Neuronal stem cell (in vitro differentiated cells): ENCODE measurements around the gene MTHFD2L.

Experiments used
- DNase-seq: peaks from one replicate; pipeline ENCODE4 v3.0.0-alpha.2; 2013; ENCODE audit warnings: low spot score
- H2AFZ ChIP-seq: one replicate; pipeline ENCODE4 v1.6.1; 2013; ENCODE audit warnings: mild to moderate bottlenecking, low read length, inconsistent platforms
- H2AK5ac ChIP-seq: 2 replicates; pipeline ENCODE4 v1.6.1; 2013; ENCODE audit warnings: low read depth, mild to moderate bottlenecking, inconsistent platforms, low read length, moderate library complexity, mixed read lengths
- H2BK120ac ChIP-seq: 2 replicates; pipeline ENCODE4 v1.6.1; 2013; ENCODE audit warnings: low read depth, mild to moderate bottlenecking, inconsistent platforms, low read length, moderate library complexity, mixed read lengths
- H2BK12ac ChIP-seq: one replicate; pipeline ENCODE4 v1.6.1; 2013; ENCODE audit warnings: low read length, inconsistent platforms
- H2BK15ac ChIP-seq: 2 replicates; pipeline ENCODE4 v1.6.1; 2013; ENCODE audit warnings: mild to moderate bottlenecking, low read length, inconsistent platforms, mixed read lengths
- H2BK5ac ChIP-seq: one replicate; pipeline ENCODE4 v1.6.1; 2013; ENCODE audit warnings: inconsistent platforms, mild to moderate bottlenecking, low read length, moderate library complexity
- H3K14ac ChIP-seq: one replicate; pipeline ENCODE4 v1.6.1; 2013; ENCODE audit warnings: low read length, inconsistent platforms
- H3K18ac ChIP-seq: 2 replicates; pipeline ENCODE4 v1.6.1; 2013; ENCODE audit warnings: low read length, inconsistent platforms
- H3K23ac ChIP-seq: 2 replicates; pipeline ENCODE4 v1.6.1; 2013; ENCODE audit warnings: low read depth, mild to moderate bottlenecking, mixed read lengths, low read length, inconsistent platforms; ENCODE audit not compliant: poor library complexity
- H3K27ac ChIP-seq: replicated peaks from 3 replicates; pipeline ENCODE4 v1.5.1; 2013; ENCODE audit warnings: low read length, inconsistent platforms
- H3K27me3 ChIP-seq, 3 experiments: 2 replicates each; pipeline ENCODE4 v1.6.1; 2013; ENCODE audit warnings: low read length in 3 of 3, mild to moderate bottlenecking in 2 of 3, inconsistent platforms in 1 of 3, low read depth in 1 of 3, mixed read lengths in 1 of 3, moderate library complexity in 1 of 3; ENCODE audit not compliant: control insufficient read depth in 3 of 3, insufficient read depth in 3 of 3
- H3K36me3 ChIP-seq, 2 donors: replicated peaks in 1 of 2; 2 replicates each; pipeline ENCODE4 v1.6.1; 2013; ENCODE audit warnings: low read length in 2 of 2; ENCODE audit not compliant: control insufficient read depth in 2 of 2, insufficient read depth in 2 of 2
- H3K4ac ChIP-seq: 2 replicates; pipeline ENCODE4 v1.6.1; 2013; ENCODE audit warnings: inconsistent platforms, mild to moderate bottlenecking, low read length, moderate library complexity
- H3K4me1 ChIP-seq, 2 donors: 1 replicate in 1 of 2; 2 replicates in 1 of 2; pipeline ENCODE4 v1.6.1; 2013; ENCODE audit warnings: low read length in 2 of 2, low read depth in 1 of 2; ENCODE audit not compliant: control insufficient read depth in 2 of 2, insufficient read depth in 1 of 2
- H3K4me2 ChIP-seq: one replicate; pipeline ENCODE4 v1.6.1; 2013; ENCODE audit warnings: mild to moderate bottlenecking, low read length, inconsistent platforms; ENCODE audit not compliant: insufficient read depth, poor library complexity, severe bottlenecking
- H3K4me3 ChIP-seq, 2 donors: 2 replicates each; pipeline ENCODE4 v1.5.1; 2013; ENCODE audit warnings: low read length in 2 of 2, mild to moderate bottlenecking in 2 of 2, inconsistent platforms in 1 of 2, moderate library complexity in 1 of 2
- H3K79me1 ChIP-seq: one replicate; pipeline ENCODE4 v1.6.1; 2013; ENCODE audit warnings: low read depth, mild to moderate bottlenecking, inconsistent platforms, low read length, moderate library complexity
- H3K9ac ChIP-seq: one replicate; pipeline ENCODE4 v1.6.1; 2013; ENCODE audit warnings: mild to moderate bottlenecking, low read depth, low read length, inconsistent platforms; ENCODE audit not compliant: poor library complexity
- H3K9me3 ChIP-seq, 2 donors: replicated peaks in 1 of 2; 2 replicates each; pipeline versions ENCODE3 to v1.6.1; 2013; ENCODE audit warnings: low read length in 2 of 2, mild to moderate bottlenecking in 2 of 2, inconsistent platforms in 1 of 2, low read depth in 1 of 2, mixed read lengths in 1 of 2, moderate library complexity in 1 of 2; ENCODE audit not compliant: control insufficient read depth in 2 of 2, insufficient read depth in 1 of 2
- H4K8ac ChIP-seq: one replicate; pipeline ENCODE4 v1.6.1; 2013; ENCODE audit warnings: low read depth, mild to moderate bottlenecking, inconsistent platforms, low read length, moderate library complexity
- H4K91ac ChIP-seq: one replicate; pipeline ENCODE4 v1.6.1; 2013; ENCODE audit warnings: low read length, low read depth, mild to moderate bottlenecking, inconsistent platforms; ENCODE audit not compliant: poor library complexity
- WGBS, 2 donors: extraction: QIAGEN DNeasy Blood & Tissue Kit; methylation state at CpG; one replicate each; pipeline ENCODE4 v1.1.7; 2013; ENCODE audit warnings: missing lambda C conversion rate in 2 of 2, mixed read lengths in 1 of 2; ENCODE audit not compliant: insufficient read length in 2 of 2, insufficient replicate concordance in 1 of 2; ENCODE audit errors: extremely low coverage in 2 of 2; 5-methylcytosine and 5-hydroxymethylcytosine counted together

The MTHFD2L gene

DNA sequence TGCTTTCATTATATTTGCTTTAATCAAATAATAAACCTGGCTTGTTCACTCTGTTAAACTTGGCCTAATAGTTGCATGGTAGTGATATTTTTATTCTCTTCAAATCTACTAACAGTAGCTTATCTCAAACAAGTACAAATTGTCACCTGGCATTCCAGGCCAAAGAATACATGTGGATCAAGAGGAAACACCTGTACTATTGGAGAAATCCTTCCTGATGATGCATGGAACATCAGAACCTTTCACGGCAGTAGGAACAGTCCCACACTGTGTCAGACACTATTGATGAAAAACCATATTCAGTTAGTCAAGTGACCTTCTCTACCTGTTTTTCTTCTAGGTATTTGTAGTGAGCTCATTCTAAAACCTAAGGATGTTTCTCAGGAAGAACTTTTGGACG, 17.0 kb downstream of the MTHFD2L start:
- no peak overlapping the region for H2AK5ac ChIP-seq
- no peak overlapping the region for H2BK5ac ChIP-seq
- H3K9me3 ChIP-seq = no peaks in the 10 kb centered on the region
- H3K27ac ChIP-seq = no peak overlapping the region
- H4K91ac ChIP-seq = no peak overlapping the region
- no peak overlapping the region for H2BK12ac ChIP-seq
- no CpG with 5 or more reads among the region's 2 CpGs for WGBS, 2 donors
- peaks cover 0 to 53% of the 10 kb centered on the region in 2 donors for H3K36me3 ChIP-seq
- no peak overlapping the region for H3K14ac ChIP-seq
- H3K9ac ChIP-seq = no peak overlapping the region
- DNase-seq = no peak
- no peaks in the 10 kb centered on the region for H3K27me3 ChIP-seq
- no peak overlapping the region for H3K4ac ChIP-seq
- no peaks in the 10 kb centered on the region for H3K4me1 ChIP-seq
- no peaks in the 10 kb centered on the region for H3K79me1 ChIP-seq
- H2AFZ ChIP-seq = no peak overlapping the region
- H3K4me3 ChIP-seq = no peak overlapping the region
- H2BK120ac ChIP-seq = no peak overlapping the region
- H4K8ac ChIP-seq = no peak overlapping the region
- H2BK15ac ChIP-seq = no peak overlapping the region
- no peak overlapping the region for H3K18ac ChIP-seq
- no peak overlapping the region for H3K4me2 ChIP-seq
- H3K23ac ChIP-seq = no peak overlapping the region

DNA sequence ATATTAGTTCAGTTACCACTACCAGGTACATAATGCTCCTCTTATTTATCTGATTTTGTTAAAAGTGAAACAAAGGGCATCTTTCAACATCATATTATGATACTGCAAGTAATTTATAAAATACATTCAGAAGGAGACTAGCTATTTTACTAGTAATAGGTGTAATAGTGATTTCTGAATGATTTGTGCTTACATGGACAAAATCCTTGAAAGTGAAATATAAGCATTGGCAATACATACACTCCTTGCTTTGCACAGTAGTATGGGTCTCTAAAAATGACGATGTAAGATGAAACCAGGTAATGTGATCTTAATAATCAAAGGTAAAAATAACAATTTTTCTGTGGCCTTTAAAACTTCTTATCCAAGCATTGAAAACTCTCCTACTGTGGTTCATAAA, 17.5 kb downstream of the MTHFD2L start:
- Histone ChIP-seq H3K27ac (no peak overlapping the region), H3K4me1 (no peaks in the 10 kb centered on the region), H3K36me3 (peaks cover 0 to 55% of the 10 kb centered on the region in 2 donors), H3K9ac (no peak overlapping the region), H4K91ac (no peak overlapping the region), H3K9me3 (no peaks in the 10 kb centered on the region), H2BK120ac (no peak overlapping the region), H3K4me3 (no peak overlapping the region), H3K18ac (no peak overlapping the region), H3K79me1 (no peaks in the 10 kb centered on the region), H2AK5ac (no peak overlapping the region), H4K8ac (no peak overlapping the region), H2BK12ac (no peak overlapping the region), H3K27me3 (no peaks in the 10 kb centered on the region), H2AFZ (no peak overlapping the region), H3K14ac (no peak overlapping the region), H3K23ac (no peak overlapping the region), H2BK5ac (no peak overlapping the region), H3K4ac (no peak overlapping the region), H3K4me2 (no peak overlapping the region), H2BK15ac (no peak overlapping the region)
- WGBS, 2 donors = no CpG with 5 or more reads among the region's 1 CpG
- DNase-seq = no peak

DNA sequence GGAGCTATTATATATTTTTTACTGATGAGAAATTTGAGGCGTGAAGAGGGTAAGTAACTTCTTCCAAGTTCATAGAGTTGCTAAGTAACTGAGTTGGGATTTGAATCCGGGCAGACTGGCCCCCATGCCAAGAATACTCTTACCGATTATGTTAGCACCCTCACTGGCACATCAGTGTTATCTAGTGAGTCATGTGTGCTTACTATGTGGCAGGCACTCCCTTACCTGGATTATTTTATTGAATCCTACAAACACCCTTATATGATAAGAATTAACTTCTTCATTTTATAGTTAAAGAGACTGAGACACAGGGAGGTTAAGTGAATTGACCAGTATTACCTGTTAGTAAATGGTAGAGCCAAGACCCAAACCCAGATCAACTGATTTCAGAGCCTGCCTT, 20.9 kb downstream of the MTHFD2L start:
- no peak for DNase-seq
- Histone ChIP-seq H2BK5ac (no peak overlapping the region), H3K79me1 (no peaks in the 10 kb centered on the region), H2AK5ac (no peak overlapping the region), H2BK15ac (no peak overlapping the region), H3K18ac (no peak overlapping the region), H3K4me2 (no peak overlapping the region), H4K8ac (no peak overlapping the region), H3K4me1 (no peaks in the 10 kb centered on the region), H2BK120ac (no peak overlapping the region), H3K9me3 (no peaks in the 10 kb centered on the region), H3K4me3 (no peak overlapping the region), H4K91ac (no peak overlapping the region), H3K27me3 (no peaks in the 10 kb centered on the region), H3K9ac (no peak overlapping the region), H3K4ac (no peak overlapping the region), H3K27ac (no peak overlapping the region), H3K36me3 (peaks cover 0 to 68% of the 10 kb centered on the region in 2 donors), H2BK12ac (no peak overlapping the region), H2AFZ (no peak overlapping the region), H3K23ac (no peak overlapping the region), H3K14ac (no peak overlapping the region)
- whole genome bisulfite sequencing, 2 donors = no CpG with 5 or more reads among the region's 3 CpGs

DNA sequence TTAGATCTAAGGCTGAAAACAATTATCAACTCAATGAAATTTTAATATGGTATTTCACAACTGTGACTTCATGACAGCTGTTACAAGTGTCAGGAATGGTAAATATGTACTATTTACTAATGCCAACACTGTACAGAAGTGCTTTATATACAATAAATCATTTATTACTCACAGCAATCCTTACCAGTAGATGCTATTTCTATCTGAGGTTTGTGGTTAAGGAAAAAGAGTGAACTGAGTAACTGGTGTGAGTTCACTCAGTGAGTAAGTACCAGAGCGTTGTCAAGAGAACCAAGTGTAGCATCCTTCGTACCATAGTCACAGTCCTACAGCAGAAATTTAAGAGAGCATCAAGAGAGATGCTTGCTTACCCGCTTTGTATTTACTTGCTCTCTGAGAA, 23.3 kb downstream of the MTHFD2L start:
- no peak overlapping the region for H3K23ac ChIP-seq

More for the DNA sequence above, 23.3 kb downstream of the MTHFD2L start:
- no CpG with 5 or more reads among the region's 3 CpGs for WGBS, 2 donors
- no peak overlapping the region for H3K27ac ChIP-seq
- no peak overlapping the region for H2BK5ac ChIP-seq
- no peak overlapping the region for H3K4ac ChIP-seq
- H3K27me3 ChIP-seq = no peaks in the 10 kb centered on the region
- H2BK15ac ChIP-seq = no peak overlapping the region
- no peak overlapping the region for H2AFZ ChIP-seq
- H3K9ac ChIP-seq = no peak overlapping the region
- H2AK5ac ChIP-seq = no peak overlapping the region
- no peak overlapping the region for H3K4me3 ChIP-seq
- no peak overlapping the region for H3K4me2 ChIP-seq
- no peak overlapping the region for H3K18ac ChIP-seq
- H3K4me1 ChIP-seq = no peaks in the 10 kb centered on the region
- no peak overlapping the region for H4K8ac ChIP-seq
- peaks cover 0 to 3% of the 10 kb centered on the region in 2 donors for H3K9me3 ChIP-seq
- no peak for DNase-seq
- no peaks in the 10 kb centered on the region for H3K79me1 ChIP-seq
- H4K91ac ChIP-seq = no peak overlapping the region
- no peak overlapping the region for H3K14ac ChIP-seq
- peaks cover 0 to 54% of the 10 kb centered on the region in 2 donors for H3K36me3 ChIP-seq
- no peak overlapping the region for H2BK12ac ChIP-seq
- no peak overlapping the region for H2BK120ac ChIP-seq
